Kidney capillary endothelial cell (primary cell): ENCODE measurements around the gene TMOD2.
"Not testable (repeated sequence)": the region's sequence is repeated elsewhere in the genome, so short reads cannot be mapped to it uniquely, and the experiment has no call there.

ENCODE experiments used
- DNase-seq: peaks from one replicate; pipeline ENCODE4 v3.0.0-alpha.2; 2018; ENCODE audit warnings: low spot score

Gene TMOD2

DNA sequence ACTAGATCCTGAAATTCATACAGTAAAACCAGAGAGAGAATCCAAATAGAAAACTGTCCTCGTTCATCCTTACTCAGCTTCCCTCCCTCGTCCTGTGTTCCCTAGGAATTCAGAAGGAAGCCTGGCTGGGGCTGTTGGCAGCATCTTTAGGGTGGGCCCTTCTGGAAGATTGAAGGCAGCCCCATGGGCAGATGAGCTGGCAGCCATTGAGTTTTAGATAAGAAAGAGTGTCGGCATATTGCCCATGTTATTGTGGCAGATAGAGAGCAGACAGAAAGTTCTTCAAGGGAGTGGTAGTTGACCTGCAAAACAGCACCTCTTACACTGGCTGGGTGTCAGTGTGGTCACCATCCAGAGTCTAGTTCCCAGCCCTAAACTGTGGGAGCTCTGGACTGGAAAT is 23.5 kb downstream of the TMOD2 start:
- DNase-seq, result no peak

DNA sequence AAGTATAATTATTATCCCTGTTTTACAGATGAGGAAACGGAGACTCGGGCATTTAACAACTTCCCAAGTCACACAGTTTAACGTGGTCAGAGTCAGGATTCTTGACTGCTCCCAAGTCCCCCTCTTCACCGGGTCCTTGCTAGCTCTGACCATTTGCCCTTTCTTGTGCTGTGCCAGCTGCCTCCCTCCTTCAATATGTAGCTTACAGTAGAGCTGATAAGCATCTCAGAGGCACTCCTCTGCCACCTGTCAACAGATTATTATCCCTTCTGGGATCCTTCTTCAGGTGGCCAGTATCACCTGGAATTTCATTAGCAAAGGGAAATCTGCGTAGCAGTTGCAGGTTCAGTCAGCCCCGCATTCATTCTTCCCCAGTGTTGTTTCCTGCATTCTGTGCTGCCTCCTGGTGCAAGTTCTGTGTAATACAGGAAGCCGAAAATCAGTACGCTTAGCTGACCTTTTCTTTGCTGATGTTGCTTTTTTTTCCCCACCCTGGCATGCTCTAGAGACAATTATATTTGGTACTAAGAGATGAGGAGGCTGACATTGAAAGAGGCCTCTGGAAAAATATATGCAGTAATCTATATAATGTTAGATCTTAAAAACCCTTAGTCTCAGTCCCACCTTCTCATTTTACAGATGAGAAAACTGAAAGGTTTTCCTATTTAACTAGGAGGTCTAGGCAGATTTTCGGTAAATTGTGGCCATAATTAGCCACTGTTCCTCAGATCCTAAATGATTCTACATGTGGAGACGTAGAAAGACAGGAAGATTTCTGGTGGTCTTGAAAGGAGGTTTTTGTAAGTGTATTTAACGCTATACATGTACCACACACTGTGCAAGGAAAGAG is 24.8 kb downstream of the TMOD2 start:
- DNase-seq, result peak; percentile 54

DNA sequence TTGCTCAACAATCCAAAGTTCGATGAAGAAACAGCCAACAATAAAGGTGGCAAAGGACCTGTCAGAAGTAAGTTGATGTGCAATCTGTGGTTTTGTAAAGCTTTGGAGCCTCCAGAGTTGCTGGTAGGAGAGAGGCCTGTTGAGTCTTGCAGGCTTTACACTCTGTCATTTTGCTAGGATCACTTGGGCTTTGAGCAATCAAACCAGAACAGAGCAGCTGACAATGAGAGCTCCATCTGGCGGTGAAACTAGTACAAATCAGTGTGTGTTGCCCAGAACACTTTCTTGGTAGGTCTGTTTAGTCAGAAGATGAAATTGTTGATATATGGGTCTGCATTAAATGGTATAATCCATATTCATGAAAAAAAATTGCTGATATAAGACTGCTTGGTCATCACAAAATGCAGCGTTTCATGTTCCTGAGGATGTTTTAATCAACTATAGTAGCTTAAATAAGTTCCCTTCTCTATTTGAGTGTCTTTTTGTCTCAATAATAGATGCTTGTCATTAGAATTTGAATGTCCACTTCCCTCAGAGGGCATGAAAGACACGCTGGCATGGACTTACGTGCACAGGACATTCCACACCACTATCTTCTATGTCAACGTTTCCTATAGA is 25.7 kb downstream of the TMOD2 start:
- peak; percentile 72 for DNase-seq

DNA sequence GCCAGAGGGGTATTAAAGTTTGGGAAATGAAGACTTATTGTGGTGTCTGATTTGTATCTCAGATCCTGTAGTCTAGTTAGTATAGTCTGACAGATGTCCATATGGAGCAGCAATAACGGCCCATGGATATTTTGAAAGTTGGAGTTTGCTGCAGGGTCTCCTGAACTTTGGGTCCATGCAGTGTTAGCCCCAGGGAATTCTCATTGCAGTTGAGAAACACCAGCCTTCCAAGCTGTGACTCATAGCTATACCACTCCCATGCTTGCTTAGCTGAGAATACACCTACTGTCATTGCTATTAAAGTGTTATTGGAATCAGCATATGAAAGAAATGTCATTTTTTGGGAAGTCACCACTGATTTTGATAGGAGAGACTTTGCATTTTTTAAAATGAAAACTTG is 29.2 kb downstream of the TMOD2 start:
- DNase-seq, result no peak

DNA sequence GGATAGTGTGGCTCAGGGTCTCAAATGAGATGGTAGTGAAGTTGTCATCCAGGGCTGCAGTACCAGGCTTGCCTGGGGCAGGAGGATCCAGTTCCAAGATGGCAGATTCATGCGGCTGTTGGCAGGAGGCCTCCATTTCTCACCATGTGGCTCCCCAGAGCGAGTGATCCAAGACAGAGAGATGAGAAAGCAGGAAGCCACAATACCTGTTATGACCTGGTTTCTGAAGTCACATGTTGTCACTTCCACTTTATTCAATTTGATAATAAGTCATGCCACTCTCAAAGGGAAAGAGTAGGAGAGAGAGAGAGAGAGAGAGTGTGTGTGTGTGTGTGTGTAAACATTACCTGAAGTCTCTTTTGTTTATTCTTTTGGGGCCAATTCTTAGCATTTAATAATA is 30.1 kb downstream of the TMOD2 start:
- no peak for DNase-seq

DNA sequence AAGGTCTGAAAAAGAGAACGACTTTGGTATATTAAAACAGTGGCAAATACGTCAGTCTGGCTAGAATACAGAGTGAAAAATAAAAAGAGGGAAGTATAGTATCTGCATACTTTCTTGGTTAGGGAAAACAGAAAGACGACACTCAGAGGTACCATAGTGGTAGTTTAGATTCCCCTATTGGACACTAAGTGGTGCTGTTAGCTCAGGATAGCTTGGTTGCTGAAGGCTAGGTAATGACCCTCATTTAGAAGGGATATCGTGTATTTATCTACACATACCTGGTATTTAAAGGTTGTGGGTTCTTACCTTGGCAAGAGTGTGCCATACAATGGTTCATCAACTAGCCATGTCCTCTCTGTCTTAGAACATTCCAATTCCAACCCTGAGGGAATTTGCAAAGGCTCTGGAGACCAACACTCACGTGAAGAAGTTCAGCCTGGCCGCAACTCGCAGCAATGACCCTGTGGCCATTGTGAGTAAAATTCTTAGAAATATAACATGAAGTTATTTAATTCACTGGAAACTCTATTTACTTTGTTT is 31.0 kb downstream of the TMOD2 start:
- no peak for DNase-seq

DNA sequence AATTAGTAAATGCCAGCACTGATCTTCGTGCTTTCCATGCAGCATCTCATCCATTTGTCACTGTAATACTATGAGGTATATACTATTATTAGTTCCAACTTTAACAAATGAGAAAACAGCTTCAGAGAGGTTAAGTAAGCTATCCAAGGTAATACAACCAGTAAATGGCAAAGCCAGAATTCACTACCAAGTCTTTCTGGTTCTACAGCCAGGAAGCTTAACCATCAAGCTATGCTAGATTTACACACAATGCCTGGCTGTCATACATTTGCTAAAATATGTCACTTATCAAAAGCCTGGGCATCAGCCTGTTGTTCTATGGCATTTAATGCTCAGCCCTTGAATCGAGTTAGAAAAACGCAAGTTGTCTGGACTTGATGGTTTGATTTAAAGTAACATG is 32.6 kb downstream of the TMOD2 start:
- no peak for DNase-seq

DNA sequence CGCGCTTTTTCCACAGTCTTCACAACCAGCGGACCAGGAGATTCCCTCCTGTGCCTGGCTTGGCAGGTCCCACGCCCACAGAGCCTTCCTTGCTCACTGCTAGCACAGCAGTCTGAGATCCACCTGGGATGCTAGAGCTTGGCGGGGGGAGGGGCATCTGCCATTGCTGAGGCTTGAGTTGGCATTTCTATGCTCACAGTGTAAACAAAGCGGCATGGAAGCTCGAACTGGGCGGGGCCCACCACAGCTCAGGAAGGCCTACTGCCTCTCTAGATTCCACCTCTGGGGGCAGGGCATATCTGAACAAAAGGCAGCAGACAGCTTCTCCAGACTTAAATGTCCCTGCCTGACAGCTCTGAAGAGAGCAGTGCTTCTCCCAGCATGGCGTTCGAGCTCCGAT is 35.7 kb downstream of the TMOD2 start:
- not testable (repeated sequence) for DNase-seq

DNA sequence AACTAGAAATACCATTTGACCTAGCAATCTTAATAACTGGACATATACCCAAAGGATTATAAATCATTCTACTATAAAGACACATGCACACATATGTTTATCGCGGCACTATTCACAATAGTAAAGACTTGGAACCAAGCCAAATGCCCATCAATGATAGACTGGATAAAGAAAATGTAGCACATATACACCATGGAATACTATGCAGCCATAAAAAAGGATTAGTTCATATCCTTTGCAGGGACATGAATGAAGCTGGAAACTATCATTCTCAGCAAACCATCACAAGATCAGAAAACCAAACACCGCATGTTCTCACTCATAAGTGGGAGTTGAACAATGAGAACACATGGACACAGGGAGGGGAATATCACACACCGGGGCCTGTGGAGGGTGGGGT is 41.1 kb downstream of the TMOD2 start:
- not testable (repeated sequence) for DNase-seq

DNA sequence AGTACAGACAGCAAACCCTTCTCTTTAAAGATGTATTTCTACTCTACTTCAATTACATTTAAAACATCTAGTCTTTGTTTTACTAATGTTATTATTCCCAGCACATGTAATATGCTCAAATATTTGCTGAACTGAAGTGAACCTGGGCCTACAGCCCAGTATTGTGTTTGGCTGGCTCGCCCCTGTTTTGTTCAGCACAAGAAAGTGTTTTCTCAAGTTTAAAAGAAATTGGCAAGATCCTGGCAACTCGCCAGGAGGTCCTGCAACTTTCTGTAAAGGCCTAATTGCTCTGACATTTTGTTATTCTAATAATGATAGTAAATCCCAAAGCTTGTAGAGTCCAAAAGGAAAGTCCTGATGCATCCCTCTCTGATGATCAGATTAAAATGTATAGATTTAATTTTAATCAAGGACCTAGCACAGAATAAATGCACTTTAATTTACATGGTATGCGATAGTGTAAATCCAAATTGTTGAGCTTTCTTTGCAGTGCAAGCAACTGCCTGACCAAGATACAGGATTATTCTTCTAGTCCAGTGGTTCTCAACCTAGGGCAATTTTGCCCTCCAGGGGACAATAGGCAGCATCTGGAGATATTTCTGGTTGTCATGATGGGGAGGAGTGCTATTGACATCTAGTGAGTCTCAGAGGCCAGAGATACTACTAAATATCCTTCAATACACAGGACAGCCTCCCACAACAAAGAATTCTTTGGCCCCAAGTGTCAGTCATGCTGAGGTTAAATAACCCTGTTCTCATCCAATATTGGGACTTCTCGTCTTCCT is 42.3 kb downstream of the TMOD2 start:
- no peak for DNase-seq

DNA sequence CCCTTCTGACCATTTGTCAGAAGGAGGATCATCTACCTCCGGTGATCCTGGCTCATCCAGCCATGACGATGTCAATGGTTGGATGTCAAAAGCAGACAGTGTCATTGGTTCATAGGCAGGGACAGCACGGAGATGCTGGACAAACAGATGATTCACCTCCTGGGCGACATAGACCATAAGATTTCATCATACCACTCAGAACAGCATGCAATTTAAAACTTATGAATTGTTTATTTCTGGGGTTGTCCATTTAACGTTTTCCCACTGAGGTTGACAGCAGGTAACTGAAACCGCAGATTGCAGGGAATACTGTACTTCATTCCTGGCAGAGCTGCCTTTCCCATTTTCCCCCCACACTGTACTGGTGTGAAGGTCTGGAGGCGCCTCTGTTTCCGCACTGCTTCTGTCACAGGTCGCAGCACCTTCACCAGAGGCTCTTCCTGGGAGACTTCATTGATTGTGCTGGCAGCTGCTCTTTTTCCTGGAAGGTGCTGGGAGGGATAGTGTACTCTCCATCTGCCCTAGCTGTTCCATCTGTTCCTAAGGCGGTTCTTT is 45.5 kb downstream of the TMOD2 start:
- DNase-seq, result no peak

DNA sequence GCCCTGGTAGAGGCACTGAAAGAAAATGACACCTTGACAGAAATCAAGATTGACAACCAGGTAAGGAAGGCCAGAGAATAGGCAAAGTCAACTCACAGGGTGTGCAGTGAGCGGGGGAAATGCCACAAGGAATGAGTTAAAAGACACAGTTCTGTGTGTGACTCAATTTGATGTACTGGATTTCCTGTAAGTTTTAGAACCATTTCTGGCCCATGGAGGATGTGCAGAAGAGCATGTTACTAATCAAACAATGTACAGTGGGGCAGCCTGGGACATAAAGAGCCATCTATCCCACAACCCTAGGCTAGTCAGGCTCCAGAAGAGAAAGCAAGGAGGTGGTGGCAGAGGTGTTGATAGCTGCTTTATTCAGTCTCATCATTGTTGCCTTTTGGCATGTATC is 46.9 kb downstream of the TMOD2 start:
- no peak for DNase-seq

DNA sequence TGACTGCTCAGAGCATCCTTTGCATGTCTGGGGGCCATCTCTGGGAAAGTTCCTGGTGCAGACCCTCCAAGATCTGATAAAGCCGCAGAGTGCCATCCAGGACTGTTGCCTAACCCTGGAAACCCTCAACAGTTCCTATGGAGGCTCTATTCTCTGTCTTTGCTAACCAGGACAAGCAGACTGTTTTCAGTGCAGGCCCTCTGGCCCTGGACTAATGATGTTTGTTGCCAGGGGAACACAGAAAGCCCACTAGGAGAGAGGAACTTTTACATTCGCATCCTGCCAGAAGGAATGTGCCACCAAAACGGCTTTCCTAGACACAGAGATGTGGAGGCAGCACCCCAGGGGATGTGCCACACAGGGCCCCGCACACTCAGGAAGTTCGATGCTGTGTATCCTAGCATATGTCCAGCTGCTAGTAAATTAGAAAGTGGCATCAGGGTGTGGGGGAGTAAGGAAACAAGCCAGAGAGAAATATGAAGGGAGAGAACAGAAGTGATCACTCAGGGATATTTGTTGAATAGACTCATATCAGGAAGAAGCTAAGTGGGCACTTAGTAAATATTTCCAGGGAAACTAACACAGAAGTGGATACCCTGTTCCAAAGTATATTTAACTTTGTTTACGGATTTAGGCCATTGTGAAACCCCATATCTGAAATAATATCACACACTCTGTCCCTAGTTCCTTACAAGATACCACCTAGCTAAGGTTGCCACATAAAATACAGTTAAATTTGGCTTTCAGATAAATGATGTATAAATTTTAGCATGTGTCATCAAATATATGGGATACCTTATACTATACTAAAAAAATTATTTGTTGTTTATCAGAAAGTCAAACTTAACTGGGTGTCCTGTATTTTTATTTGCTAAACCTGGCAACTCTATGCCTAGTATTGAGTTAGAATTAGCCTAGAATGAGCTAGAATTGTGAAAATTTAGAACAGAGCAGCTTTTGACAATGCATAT is 48.2 kb downstream of the TMOD2 start:
- DNase-seq, result no peak

DNA sequence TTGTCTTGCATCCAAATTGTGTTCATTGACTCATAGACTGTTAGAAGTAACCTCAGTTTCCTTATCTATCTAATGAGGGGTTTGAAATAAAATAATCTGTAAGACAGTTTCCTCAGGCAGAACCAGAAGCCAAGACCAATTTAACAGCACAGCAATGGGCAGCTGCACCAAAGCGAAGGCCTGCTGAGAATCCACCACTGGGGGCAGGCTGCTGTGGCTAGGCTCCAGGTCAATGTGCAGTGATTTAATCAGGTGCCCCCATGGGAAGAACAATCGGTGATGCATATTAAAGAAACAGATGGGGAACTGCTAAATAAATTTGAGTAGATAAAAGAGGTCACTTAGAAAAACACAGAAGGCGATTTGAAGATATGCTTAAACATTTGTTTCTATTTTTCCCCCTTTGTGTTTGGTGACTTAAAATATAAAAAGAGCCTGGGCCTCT is 50.0 kb downstream of the TMOD2 start:
- no peak for DNase-seq

DNA sequence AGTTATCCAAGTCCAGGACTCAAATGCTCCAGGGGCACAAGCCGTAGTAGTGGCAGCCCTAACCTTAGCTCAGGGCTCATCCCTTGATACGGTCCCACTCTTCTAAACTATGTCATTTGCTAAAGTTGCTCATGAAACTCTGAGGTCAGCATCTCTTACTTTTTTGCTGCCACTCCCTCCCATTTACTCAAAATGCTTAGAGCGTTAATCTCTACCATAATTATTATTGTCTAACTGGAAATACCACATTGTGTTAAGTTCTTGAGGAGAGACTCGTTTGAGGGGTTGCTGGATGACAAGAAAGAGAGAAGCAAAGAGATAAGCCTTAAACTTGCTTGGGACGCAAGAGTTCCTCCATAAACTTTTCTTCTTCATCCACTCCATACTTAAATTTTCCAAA is 51.2 kb downstream of the TMOD2 start:
- no peak for DNase-seq

DNA sequence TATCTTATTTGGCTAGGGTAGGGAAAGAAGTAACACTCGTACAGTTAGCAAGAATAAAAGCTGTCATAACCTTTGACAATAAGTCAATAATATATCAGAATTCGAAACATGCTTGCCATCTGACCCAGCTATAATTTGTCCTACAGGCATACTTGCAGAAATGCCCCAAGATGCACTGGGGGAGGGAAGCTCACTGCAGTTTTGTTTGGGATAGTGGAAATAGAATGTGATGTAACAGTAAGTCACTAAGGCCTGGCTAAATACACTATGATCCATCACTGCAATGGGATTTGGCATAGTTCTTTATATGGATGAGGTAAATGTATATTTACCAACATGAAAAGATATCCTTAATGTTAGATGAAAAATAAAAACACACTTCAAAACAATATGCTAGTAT is 52.6 kb downstream of the TMOD2 start:
- DNase-seq, result no peak

DNA sequence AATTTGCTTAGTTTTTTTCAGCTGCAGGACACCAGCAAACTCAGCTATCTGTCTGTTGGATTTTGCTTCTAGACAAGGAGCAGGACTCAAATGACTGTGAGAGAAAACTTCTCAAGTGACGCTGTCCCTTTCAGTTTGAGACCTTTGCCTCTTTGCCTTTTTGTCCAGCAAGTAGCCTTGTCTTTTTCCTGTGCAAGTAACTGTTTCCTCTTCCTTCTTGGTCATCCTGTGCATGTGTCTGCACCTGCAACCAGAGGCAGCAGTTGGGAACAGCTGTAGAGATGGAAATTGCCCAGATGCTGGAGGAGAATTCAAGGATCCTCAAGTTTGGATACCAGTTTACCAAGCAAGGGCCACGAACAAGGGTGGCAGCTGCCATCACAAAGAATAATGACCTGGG is 54.7 kb downstream of the TMOD2 start:
- no peak for DNase-seq

DNA sequence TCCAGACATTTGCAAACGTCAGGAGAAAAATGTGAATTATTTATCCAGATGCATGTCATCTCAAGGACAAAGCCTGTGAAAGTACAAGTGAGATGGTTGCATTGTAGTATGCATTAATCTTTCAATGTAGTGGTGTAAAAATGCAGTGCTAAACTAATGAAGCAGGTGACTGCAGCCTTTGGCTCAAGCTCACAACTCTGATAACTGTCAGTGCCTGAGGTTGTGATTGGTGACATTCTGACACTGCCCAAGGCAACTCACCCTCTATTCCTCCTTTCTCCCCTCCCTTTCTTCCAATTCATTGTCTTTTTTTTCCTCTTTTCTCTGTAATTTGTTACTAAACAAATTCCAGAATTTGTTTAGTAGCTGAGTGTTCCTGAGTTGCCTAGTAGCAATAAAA is 58.1 kb downstream of the TMOD2 start:
- no peak for DNase-seq

DNA sequence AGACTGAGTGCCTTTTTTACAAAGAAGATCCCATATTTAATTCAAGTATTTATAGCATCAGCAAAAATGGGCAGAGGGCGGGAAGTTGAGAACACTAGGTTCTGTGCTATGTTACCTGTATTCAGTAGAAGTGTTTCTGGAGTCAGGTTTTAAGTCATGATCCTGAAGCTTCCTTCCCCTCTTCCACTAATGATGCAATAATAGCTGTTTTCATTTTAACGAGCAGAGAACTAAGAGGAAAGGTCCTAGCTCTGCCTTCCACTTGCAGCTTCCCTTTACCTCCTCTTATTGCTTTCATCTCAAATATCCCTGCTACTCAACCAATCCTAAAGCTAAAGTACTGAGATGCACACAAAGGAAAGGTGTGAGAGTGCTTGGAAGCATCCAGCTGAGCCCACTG is 61.2 kb downstream of the TMOD2 start:
- no peak for DNase-seq

DNA sequence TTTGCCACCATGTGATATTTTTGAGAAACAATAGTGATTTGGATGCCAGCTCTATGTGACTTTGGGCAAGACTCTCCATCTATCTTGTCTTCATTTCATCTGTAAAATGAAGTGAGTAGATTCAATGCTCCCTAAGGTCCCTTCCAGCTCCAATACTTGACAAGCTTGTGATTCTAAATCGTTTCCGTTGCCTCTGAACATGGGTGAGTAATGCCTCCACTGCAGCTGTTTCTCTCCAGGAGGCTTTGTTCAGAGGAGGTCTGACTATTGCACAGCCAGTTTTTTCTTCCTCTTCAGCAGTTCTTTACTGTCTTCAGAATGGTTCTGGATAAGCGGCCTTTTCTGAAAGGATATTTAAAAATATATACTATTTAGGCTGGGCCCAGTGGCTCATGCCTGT is 63.2 kb downstream of the TMOD2 start:
- no peak for DNase-seq

DNA sequence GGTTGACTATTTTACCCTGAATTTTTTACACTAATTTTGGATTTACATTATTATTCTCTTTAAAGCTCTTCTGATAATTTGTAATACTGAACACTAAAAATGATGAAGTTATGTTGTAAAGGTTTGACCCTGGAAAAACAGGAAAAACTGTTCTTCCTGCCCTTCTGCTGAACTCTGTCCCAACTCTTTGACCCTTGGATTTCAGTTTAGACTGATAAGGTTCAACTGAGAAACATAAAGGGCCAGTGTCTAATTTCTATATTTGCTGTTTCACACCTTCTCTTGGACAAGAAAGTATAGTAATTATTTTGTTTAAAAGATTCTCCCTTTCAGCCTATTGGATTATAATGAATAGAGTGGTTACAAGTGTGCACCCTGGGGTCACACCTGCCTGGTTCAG is 65.2 kb downstream of the TMOD2 start:
- no peak for DNase-seq
